ENCODE measurements around the gene LHB.

The LHB gene

GRCh38 chr19:48966541-48967345 lies 50.1 kb downstream of the LHB start:
- Histone ChIP-seq H3K36me3 (ENCODE audit: control insufficient read depth, insufficient read depth, low read length) (peaks cover 4% of the 10 kb centered on the region), H3K4me1 (ENCODE audit: control insufficient read depth, insufficient read depth, low read length) (peaks cover 42% of the 10 kb centered on the region)

More at GRCh38 chr19:48966541-48967345, 50.1 kb downstream of the LHB start:
- peak overlapping the region; percentile 66 for H3K4me3 ChIP-seq (ENCODE audit: low read length)
- H3K9ac ChIP-seq (ENCODE audit: low read length): peak overlapping the region; percentile 81
- no peaks in the 10 kb centered on the region for H3K9me3 ChIP-seq (ENCODE audit: control insufficient read depth, low read length)
- H3K27me3 ChIP-seq (ENCODE audit: control insufficient read depth, insufficient read depth, low read length): no peaks in the 10 kb centered on the region
